ENCODE data around the gene PTGIR.

PTGIR gene

GRCh38 chr19:46637224-46637623 lies 12.3 kb upstream of the PTGIR start:
- no peak for DNase-seq

- peak; percentile 75 for DNase-seq
Measured at GRCh38 chr19:46635920-46636761, 11.3 kb upstream of the PTGIR start, which contains the start of gene GNG8. Gene GNG8, minus strand, starts transcription at chr19:46636202. Its CDS starts 1,520 bp downstream, at chr19:46634682.

DNA sequence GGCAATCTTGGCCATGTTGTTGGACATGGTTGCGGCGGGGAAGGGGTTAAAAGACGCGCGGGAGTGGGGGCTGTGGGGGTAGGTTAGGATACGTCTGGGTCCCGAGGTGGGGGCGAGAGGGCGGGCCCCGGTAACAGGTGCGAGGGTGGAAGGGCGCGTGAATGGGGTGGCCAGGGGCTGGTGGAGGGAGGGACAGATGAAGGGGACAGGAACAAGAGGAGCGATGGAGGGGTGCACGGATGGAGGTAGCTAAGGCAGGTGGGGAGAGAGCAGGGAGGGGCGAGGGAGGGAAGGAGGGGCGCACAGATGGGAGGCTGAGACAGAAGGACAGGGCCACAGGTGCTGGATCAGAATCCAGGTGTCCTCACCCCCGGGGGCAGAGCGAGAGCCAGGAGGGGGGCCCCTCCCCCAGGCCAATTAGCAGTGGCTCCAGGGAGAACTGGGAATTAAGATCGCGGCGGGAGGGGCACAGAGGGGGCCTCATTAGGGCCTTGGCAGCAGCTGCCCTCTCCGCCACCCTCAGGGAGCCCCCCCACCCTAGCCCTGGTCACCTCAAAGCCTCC lies 9.8 kb upstream of the PTGIR start:
- no peak for DNase-seq

DNA sequence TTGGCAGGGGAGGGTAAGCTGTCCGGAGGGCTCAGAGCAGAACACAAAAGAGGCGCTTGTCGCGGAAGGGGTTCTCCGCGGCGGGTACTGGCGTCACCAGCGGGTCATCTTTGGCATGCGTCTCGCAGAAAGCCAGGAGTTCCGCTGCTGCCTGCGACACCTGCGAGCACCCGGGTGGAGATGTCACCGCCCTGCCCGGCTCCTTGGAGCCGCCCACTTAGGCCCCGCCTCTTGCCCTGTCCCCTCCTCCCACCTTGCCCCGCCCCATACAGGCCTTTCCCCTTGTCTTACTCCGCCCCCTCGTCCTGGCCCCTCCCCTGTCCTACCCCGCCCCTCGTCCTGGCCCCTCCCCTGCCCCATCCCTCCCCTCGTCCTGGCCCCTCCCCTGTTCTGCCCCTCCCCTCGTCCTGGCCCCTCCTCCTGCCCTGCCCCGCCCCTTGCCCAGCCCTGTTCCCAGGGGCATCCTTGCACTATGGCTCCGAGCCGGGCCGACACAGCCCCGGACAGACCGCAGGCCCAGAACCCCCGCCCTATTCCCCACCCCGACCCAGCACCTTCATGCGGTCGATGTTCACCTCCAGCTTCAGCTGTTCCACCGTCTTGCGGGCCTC lies 9.3 kb upstream of the PTGIR start:
- peak; percentile 86 for DNase-seq

GRCh38 chr19:46633130-46633529 lies 8.2 kb upstream of the PTGIR start:
- DNase-seq, result no peak

- DNase-seq, result no peak
Measured at GRCh38 chr19:46631481-46631880, 6.6 kb upstream of the PTGIR start.

DNA sequence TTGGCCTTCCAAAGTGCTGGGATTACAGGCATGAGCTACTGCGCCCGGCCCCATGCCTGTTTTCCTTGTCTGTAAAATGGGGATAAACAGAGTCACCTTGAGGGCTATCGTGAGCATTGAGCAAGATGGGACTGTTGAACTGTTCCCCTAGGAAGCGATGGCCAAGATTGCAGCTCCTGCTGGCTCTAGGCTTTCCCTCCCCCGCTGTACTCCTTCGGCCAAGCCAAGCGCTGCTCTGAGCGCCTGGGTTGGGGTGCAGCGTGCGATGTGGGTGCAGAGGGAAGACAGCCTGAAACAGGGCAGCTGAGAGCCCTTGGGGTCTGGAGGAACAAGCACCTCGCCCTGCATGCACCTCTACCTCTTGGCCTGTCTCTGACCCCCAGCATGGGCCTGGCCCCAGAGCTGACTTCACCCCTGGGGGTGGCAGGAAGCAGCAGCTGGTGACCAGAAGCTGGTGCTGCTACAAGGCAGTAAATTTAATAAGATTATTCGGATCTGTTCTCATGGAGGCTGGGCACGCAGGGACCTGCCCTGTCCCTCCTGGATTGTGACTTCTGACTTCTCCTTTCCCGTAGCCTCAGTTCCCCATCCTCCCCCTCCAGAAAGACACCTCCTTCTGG lies 5.8 kb upstream of the PTGIR start:
- DNase-seq, result no peak

GRCh38 chr19:46629546-46630025 lies 4.7 kb upstream of the PTGIR start:
- peak; percentile 96 for DNase-seq

DNA sequence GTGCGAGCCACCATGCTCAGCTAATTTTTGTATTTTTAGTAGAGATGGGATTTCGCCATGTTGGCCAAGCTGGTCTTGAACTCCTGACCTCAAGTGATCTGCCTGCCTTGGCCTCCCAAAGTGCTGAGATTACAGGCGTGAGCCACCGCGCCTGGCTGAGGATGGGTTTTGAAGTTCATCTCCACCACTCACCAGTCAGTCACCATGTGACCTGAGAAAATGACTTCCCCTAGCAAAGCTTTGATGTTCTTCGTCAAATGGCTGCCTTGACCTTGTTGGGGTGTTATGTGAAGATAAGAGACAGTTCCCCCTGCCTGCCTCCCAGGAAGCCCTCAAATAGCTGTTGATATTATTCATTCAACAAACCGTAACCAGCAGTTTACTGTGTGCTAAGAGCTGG lies 4.1 kb upstream of the PTGIR start:
- peak; percentile 86 for DNase-seq

DNA sequence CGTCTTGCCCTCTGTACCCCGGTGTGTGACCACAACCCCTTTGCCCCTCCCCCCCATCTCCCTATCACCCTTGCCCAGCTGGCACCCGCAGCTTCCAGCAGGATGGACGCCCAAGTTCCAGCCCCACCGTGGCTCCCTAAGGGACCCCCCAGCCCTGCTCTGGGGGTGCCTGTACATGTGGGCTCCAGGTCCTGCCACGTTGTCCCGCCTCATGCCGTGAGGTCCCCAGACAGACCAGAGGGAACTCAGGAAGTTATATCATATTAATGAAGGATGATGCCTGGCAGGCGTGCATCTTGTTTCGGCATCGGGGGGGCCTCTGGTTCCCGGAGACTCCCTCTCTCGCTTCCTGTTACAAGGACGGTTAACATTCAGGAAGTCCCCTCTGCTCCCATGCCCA lies 1.6 kb upstream of the PTGIR start:
- DNase-seq, result no peak

DNA sequence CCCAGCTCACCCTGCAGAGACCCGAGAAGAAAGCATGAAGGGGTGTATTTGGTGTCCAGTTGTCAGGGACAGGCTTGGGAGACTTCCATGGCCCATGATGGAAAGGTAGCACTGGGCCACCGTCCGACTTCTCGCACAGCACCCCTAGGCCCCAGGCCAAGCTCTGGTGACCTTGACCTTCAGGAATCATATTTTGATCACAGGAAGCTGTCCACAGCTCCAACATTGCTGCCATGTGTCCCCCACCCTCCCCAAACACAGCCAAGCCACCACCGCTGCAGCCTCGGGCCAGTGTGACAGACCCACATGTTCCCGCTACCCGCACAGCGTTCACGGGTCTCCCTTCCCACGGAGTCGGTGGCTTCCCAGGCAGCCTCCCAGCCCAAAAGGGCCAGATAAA lies 842 bp upstream of the PTGIR start:
- DNase-seq, result no peak

DNA sequence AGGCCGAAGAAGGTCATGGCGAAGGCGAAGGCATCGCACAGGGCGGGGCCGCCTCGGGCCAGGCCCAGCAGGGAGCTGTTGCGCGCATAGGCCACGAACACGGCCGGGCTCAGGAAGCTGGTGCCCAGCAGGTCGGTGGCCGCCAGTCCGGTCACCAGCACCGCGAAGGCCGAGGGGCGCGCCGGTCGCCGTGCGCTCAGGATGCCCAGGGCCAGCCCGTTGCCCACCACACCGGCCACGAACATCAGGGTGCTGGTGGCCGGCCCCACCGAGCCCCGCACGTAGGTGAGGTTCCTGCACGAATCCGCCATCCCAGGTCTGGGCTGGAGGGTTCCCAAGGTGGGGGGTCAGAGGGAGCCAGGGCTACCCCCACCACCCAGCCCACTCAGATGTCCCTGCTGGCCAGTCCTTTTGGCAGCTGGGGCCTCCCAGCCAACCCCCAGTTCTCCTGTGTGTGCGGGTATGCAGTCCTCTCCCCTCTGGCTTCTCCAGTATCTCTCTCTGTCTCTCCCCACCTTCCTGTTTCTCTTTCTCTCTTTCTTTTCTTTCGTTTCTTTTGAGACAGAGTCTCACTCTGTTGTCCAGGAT lies 880 bp downstream of the PTGIR start:
- DNase-seq, result no peak

- no peak for DNase-seq
Measured at GRCh38 chr19:46622118-46622446, 2.8 kb downstream of the PTGIR start.

DNA sequence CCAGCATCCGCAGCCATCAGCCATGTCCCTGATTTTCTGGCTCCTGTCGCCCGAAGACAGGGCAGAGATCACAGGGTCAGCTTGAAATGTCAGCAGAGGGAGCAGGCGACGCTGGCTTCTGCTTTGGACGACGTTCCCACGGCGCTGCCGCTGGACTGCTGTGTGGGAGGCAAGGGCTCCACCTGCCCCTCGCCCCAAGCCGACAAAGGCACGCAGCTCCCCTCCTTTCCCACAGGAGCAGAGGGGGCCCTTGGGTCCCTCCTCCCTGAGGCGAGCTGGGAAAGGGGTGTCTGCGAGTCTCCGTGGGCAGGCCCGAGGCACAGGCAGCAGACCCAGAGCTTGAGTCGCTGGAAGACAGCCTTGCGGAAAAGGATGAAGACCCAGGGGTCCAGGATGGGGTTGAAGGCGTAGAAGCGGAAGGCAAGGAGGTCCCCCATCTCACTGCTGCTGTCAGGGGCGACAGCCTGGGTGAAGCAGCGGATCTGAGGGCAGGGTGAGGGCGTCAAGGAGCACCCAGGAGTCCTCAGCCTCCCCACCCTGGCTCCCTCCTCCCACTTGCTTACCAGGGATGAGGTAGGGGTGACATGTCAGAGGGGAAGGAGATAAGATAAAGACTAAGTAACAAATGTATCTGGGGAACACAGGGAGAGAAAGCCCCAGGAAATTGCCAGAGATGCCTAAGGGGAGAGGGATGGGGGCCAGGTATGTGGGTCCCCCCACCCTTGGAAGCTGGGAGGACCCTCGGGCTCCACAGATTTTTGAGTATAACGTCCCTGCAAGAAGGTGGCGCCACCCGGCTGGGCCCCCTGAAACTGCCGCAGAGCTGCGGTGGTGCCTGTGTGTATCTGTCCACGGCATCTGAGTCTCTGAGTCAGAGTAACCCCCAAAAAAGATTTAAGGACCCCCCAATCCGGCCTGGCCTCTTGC lies 3.4 kb downstream of the PTGIR start:
- no peak for DNase-seq

DNA sequence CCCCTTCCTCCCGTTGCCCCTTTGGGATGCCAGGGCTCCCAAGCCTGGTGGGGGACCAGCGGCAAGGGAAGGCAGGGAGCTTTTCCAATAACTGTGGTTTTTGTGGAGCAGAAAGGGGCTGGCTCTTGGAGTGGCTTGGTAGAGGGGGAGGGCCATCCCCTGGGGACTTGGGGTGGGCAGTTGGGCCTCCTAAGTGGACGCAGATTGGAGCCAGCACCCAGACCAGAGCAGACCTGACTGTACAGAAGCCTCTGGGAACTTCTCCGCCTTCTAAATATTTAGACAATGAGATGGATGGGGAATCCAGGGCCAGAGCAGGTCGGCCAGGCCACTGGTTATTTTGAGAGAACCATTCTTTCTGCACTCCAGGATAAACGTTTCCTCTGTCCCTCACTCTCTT lies 4.2 kb downstream of the PTGIR start:
- no peak for DNase-seq

DNA sequence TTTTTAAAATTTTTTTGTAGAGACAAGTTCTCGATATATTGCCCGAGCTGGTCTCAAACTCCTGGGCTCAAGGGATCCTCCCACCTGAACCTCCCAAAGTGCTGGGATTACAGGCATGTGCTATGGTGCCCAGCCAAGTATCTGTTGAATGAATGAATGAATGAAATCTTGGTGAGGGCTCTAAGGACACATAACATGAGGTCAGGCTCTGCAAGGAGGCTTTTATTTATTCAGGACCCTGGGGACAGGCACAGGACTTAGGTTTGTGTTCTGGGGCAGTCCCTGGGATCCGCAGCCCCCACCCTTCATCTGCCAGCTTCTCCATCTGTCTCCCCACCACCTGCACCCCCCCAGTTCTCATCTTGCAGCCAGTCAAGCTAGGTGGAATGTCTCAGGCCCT lies 4.6 kb downstream of the PTGIR start:
- DNase-seq, result no peak

DNA sequence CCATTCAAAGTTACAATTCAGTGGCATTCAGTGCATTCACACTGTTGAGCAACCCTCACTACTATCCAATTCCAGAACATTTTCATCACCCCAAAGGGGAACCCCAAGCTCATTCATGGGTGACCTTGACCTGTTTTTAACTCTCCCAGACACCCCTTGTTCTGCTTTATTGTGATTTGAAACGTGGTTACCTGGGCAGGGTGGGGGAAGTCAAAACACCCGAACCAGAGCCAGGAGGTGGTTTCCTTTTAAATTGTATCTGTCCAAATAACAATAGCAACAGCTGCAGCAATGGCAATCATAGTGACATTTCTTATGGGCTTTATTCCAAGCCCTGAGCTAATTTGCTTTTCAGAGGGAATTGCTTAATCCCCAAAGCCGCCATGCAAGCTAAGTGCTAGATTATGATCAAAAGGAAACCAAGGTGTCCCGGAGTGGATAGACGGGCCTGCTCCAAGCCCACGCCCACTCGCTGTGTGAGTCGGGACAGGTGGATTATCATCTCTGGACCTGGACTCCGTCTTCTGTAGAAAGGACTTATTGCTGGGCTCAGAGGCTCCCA lies 6.1 kb downstream of the PTGIR start:
- DNase-seq, result no peak

DNA sequence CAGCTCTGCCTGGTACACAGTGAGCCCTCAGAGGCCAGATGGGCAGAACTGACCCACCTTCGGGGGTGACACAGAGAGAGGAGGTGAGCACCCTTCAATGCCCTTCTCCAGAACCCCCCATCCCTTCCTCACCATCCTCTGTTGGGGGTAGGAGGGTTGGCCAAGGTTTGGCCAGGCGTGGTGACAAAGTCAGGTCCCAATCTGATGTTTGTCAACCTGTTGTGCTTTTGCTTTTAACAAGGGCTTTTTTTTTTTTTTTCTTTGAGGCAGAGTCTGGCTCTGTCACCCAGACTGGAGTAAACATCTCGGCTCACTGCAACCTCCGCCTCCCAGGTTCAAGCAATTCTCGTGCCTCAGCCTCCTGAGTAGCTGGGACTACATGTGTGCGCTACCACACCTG lies 7.3 kb downstream of the PTGIR start:
- DNase-seq, result no peak

DNA sequence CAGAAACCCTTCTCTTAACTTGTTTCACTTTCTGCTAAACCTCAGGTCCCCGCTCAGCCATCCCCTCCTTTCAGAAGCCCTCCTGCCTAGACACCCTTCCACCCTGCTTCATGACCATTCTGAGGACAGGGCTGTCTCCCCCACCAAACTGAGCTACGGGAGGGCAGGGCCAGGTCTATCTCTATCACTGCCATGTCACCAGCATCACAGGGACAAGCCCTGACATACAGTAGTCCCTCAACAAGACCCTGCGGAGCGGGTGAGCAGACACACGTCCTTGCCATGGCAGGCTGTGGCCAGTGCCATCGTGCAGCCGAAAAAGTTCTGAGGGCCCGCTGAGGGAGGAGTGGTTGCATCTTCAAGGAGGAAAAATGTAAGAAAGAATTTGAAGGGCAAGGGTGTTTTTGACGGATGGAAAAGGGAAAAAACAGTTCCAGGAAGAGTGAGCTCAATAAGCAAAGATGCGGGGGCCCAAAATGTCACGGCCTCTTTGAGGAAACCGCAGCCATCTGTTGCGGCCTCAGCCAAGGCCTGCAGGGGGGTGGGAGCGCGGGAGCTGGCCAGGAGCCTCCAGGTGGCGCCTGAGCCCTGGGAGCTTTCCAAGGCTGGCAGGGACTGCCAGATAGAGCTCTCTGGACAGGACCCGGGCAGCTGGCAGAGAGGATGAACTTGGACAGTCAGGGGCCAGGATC lies 8.1 kb downstream of the PTGIR start:
- peak; percentile 58 for DNase-seq

DNA sequence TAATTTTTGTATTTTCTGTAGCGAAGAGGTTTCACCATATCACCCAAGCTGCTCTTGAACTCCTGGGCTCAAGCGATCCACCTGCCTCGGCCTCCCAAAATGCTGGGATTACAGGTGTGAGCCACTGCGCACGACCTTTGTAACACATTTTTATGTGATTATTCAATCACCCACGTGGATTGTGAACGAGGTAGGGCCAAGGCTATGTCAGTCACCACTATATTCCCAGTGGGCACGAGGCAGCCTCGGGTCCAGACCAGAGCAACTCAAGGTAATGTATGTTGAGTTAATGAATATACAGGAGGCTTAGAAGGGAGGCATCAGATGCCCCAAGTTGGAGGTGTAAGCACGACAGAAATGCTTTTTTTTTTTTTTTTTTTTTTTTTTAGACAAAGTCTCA lies 8.9 kb downstream of the PTGIR start:
- DNase-seq, result no peak

- DNase-seq, result peak; percentile 74
Measured at GRCh38 chr19:46614114-46614722, 10.7 kb downstream of the PTGIR start.

Data from hematopoietic multipotent progenitor cell treated with erythropoietin and hydrocortisone succinate and interleukin-3 and kit ligand, for 8 days (in vitro differentiated cells).